Nephron progenitor cell (in vitro differentiated cells): ENCODE data around the gene CACFD1.
"Not testable (repeated sequence)": the region's sequence is repeated elsewhere in the genome, so short reads cannot be mapped to it uniquely, and the experiment has no call there.

Source experiments
- DNase-seq: peaks from one replicate; pipeline ENCODE4 v3.0.0; 2021
- H3K27ac Mint-ChIP-seq: 2 replicates; pipeline ENCODE4 v1.8.0; 2021; ENCODE audit warnings: mild to moderate bottlenecking, moderate library complexity, mixed read lengths
- H3K27me3 Mint-ChIP-seq: 2 replicates; pipeline ENCODE4 v1.8.0; 2021; ENCODE audit warnings: mild to moderate bottlenecking, low read depth, mixed read lengths; ENCODE audit not compliant: poor library complexity
- H3K36me3 Mint-ChIP-seq: 2 replicates; pipeline ENCODE4 v1.8.0; 2021; ENCODE audit warnings: low read depth, mixed read lengths
- H3K4me1 Mint-ChIP-seq: 2 replicates; pipeline ENCODE4 v1.8.0; 2021; ENCODE audit warnings: mixed read lengths
- H3K4me3 Mint-ChIP-seq: 2 replicates; pipeline ENCODE4 v1.8.0; 2021; ENCODE audit warnings: mild to moderate bottlenecking, moderate library complexity, mixed read lengths
- H3K9me3 Mint-ChIP-seq: 2 replicates; pipeline ENCODE4 v1.8.0; 2021; ENCODE audit warnings: mild to moderate bottlenecking, moderate library complexity, mixed read lengths
- CTCF ChIP-seq: fragments of 200-600 bp; sonication (generic); IDR thresholded peaks from 2 replicates; pipeline ENCODE4 v1.5.0; 2021; ENCODE audit warnings: antibody characterized with exemption

Gene CACFD1

DNA sequence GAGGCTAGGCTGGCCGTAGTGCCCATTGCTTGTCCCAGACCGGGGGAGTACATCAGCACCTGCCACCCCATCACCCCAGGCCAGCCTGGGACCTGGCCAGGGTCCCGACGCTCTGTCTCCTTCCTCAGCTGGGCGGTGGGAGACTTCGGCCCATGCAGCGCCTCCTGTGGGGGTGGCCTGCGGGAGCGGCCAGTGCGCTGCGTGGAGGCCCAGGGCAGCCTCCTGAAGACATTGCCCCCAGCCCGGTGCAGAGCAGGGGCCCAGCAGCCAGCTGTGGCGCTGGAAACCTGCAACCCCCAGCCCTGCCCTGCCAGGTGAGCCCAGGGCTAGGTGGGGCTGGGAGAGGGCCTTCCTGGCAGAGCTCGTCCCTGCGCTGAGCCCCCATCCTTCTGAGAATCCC lies 16.5 kb upstream of the CACFD1 start:
- H3K9me3 Mint-ChIP-seq = no peaks in the 10 kb centered on the region
- H3K4me3 Mint-ChIP-seq = no peak overlapping the region
- DNase-seq = no peak
- H3K36me3 Mint-ChIP-seq = no peaks in the 10 kb centered on the region
- no peak overlapping the region for H3K27ac Mint-ChIP-seq
- peaks cover 18% of the 10 kb centered on the region for H3K4me1 Mint-ChIP-seq
- no peak for TF ChIP-seq CTCF
- H3K27me3 Mint-ChIP-seq = peaks cover 9% of the 10 kb centered on the region

DNA sequence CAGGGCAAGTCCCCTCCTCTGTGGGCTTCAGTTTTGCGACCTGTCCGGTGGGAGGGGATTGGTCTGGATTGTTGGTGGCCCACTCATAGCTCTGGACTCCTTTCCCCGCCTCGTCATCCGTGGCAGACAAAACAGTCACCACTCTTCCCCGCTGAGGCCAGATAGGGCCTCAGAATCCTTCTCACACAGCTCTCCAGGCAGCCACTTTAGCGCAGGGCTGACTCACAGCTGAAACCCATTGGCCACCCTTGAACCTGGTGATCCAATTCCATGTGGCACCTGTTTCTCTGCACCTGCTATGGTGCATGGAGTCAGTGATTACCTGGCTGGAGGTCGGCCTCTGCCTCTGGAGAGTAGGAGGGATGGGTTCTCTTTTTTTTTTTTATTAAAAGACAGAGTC lies 15.8 kb upstream of the CACFD1 start:
- Mint-ChIP-seq H3K27me3 (peaks cover 9% of the 10 kb centered on the region), H3K4me3 (no peak overlapping the region), H3K4me1 (peaks cover 18% of the 10 kb centered on the region), H3K27ac (no peak overlapping the region), H3K36me3 (no peaks in the 10 kb centered on the region), H3K9me3 (no peaks in the 10 kb centered on the region)
- no peak for DNase-seq
- no peak for TF ChIP-seq CTCF

GRCh38 chr9:133445293-133445969 lies 14.3 kb upstream of the CACFD1 start:
- Mint-ChIP-seq H3K4me1 (peaks cover 18% of the 10 kb centered on the region), H3K4me3 (no peak overlapping the region), H3K9me3 (no peaks in the 10 kb centered on the region), H3K36me3 (no peaks in the 10 kb centered on the region), H3K27me3 (peaks cover 6% of the 10 kb centered on the region), H3K27ac (no peak overlapping the region)
- TF ChIP-seq CTCF = no peak
- no peak for DNase-seq

DNA sequence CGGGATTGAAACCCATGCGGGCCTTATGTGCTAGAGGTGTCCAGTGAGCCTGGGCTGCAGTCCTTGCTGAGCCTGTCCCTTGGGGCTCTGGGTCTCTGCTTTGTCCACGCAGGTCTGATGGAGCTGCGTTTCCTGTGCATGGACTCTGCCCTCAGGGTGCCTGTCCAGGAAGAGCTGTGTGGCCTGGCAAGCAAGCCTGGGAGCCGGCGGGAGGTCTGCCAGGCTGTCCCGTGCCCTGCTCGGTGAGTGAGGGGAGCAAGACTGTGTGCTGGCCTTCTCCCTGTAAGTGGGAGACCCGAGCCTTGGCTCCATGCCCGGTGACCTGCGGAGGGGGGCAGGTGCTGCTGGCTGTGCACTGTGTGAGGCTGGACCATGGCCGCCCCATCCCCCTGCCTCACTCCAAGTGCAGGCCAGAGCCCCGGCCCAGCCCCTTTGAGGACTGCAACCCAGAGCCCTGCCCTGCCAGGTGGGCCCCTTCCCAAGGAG lies 11.2 kb upstream of the CACFD1 start:
- peaks cover 12% of the 10 kb centered on the region for H3K27me3 Mint-ChIP-seq
- no peaks in the 10 kb centered on the region for H3K36me3 Mint-ChIP-seq
- H3K9me3 Mint-ChIP-seq = no peaks in the 10 kb centered on the region
- no peak for TF ChIP-seq CTCF
- no peak overlapping the region for H3K27ac Mint-ChIP-seq
- no peak overlapping the region for H3K4me3 Mint-ChIP-seq
- H3K4me1 Mint-ChIP-seq = peaks cover 11% of the 10 kb centered on the region
- DNase-seq = no peak

- Mint-ChIP-seq H3K9me3 (no peaks in the 10 kb centered on the region), H3K36me3 (no peaks in the 10 kb centered on the region), H3K27me3 (peaks cover 12% of the 10 kb centered on the region), H3K4me1 (peaks cover 6% of the 10 kb centered on the region), H3K27ac (no peak overlapping the region), H3K4me3 (no peak overlapping the region)
- DNase-seq = no peak
- no peak for TF ChIP-seq CTCF
Observed at GRCh38 chr9:133449760-133450159, 10.0 kb upstream of the CACFD1 start.

GRCh38 chr9:133451865-133452264 lies 7.9 kb upstream of the CACFD1 start:
- H3K4me1 Mint-ChIP-seq, DNase-seq, H3K27me3 Mint-ChIP-seq, H3K36me3 Mint-ChIP-seq, H3K4me3 Mint-ChIP-seq, H3K27ac Mint-ChIP-seq, H3K9me3 Mint-ChIP-seq: not testable (repeated sequence)
